Uterus (tissue), 4 donors: ENCODE results near the gene SAYSD1. TPM values are rescaled to one million over a fixed set of nuclear protein-coding genes. Genes with fewer than 3 reads are reported as not detected.
A peak's percentile ranks its signal among the peaks of the same experiment; 100 is the strongest.
"Not testable (repeated sequence)": the region's sequence is repeated elsewhere in the genome, so short reads cannot be mapped to it uniquely, and the experiment has no call there.

Experiments
- DNase-seq, 2 donors: peaks; one replicate each; pipeline ENCODE4 v3.0.0-alpha.2; 2019 to 2020
- H3K27ac ChIP-seq, 2 donors: fragments of 200-600 bp; sonication (generic); 1 replicate in 1 of 2; 2 replicates in 1 of 2; pipeline ENCODE4 v1.5.1; 2016 to 2018
- H3K27me3 ChIP-seq, 2 donors: fragments of 200-600 bp; sonication (generic); one replicate each; pipeline ENCODE4 v1.5.1; 2018 to 2019; ENCODE audit warnings: control low read depth in 1 of 2
- H3K36me3 ChIP-seq, 2 donors: fragments of 200-600 bp; sonication (generic); one replicate each; pipeline ENCODE4 v1.5.1; 2019; ENCODE audit warnings: control low read depth in 1 of 2
- H3K4me1 ChIP-seq, 2 donors: fragments of 200-600 bp; sonication (generic); one replicate each; pipeline ENCODE4 v1.5.1; 2018 to 2019; ENCODE audit warnings: control low read depth in 1 of 2
- H3K4me3 ChIP-seq, 2 donors: fragments of 200-600 bp; sonication (generic); 1 replicate in 1 of 2; 2 replicates in 1 of 2; pipeline ENCODE4 v1.5.1; 2018 to 2019; ENCODE audit warnings: mild to moderate bottlenecking in 1 of 2
- H3K9me3 ChIP-seq, 2 donors: fragments of 200-600 bp; sonication (generic); one replicate each; pipeline ENCODE4 v1.5.1; 2019; ENCODE audit warnings: control low read depth in 1 of 2
- POLR2A ChIP-seq, 2 donors: fragments of 450-650 bp; IDR thresholded peaks; one replicate each; pipeline ENCODE4 v1.6.1; 2016; ENCODE audit warnings: antibody characterized with exemption in 2 of 2, mild to moderate bottlenecking in 1 of 2, moderate library complexity in 1 of 2
- intact Hi-C: fragments of 100-400 bp; cut with DNase I; formaldehyde crosslinking; loops from one replicate; pipeline ENCODE4 v1.15.1; 2023; ENCODE audit warnings: low total_unique reads
- total RNA-seq, 4 donors: library from RNA; depleted of rRNA in 3 of 4; stranded (reverse); fragments of >200 nt in 3 of 4; gene quantifications; one replicate each; pipeline versions ENCODE4 v1.1.0 to v1.2.4, GENCODE V29; 2014 to 2023
- TF ChIP-seq, protein P1 (sequence below), 4 experiments: fragments of 200-600 bp in 2 of 4; fragments of 450-650 bp in 2 of 4; sonication (generic) in 2 of 4; IDR thresholded peaks; one replicate each; pipeline ENCODE4 v1.5.1; 2016 to 2019; ENCODE audit warnings: antibody characterized with exemption in 4 of 4, mild to moderate bottlenecking in 2 of 4, moderate library complexity in 1 of 4
- donor health status: DM: yes; HTN: yes; CAD: no.

SAYSD1 gene
- total RNA-seq, 4 donors from 2014 or later = 10.3 to 34.8 (median 15.9) TPM

DNA sequence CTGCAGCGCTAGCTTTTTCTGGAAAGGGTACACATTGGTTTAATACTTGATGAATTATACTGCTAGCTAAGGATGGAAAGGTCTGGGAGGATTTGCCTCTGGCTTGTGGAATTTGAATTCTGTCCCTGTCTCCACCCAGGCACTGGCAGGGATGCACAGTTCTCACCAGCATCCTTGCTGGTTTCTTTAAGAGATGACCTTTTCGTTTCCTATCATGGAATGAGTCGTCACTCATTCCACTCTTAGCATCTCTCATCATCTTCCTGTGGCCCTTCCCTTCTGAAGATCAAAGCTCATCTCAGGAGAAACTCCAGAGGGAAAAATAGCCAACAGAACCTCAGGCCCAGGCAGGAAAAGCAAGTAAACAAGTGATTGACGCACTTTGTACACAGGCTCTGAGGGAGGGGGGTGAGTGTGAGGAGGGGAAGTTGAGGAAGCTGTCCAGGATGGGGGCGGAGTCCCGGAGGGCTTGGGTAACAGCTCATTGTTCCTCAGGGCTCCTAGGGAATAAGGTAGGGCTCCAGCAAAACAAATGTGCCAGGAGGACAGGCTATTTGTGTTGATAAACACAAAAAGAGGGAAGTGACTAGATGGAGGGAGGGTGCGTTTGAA is 25.7 kb upstream of the SAYSD1 start:
- intact Hi-C loops = no loop called here
- H3K27me3 ChIP-seq = no peaks in the 10 kb centered on the region
- H3K27ac ChIP-seq = no peak overlapping the region
- H3K4me1 ChIP-seq = no peaks in the 10 kb centered on the region
- no peak overlapping the region for H3K4me3 ChIP-seq
- DNase-seq = peak in 1 of 2 donors; percentile 14
- TF ChIP-seq POLR2A (IDR thresholded peaks at IDR 0.05) = no peak
- TF ChIP-seq, protein P1, sequence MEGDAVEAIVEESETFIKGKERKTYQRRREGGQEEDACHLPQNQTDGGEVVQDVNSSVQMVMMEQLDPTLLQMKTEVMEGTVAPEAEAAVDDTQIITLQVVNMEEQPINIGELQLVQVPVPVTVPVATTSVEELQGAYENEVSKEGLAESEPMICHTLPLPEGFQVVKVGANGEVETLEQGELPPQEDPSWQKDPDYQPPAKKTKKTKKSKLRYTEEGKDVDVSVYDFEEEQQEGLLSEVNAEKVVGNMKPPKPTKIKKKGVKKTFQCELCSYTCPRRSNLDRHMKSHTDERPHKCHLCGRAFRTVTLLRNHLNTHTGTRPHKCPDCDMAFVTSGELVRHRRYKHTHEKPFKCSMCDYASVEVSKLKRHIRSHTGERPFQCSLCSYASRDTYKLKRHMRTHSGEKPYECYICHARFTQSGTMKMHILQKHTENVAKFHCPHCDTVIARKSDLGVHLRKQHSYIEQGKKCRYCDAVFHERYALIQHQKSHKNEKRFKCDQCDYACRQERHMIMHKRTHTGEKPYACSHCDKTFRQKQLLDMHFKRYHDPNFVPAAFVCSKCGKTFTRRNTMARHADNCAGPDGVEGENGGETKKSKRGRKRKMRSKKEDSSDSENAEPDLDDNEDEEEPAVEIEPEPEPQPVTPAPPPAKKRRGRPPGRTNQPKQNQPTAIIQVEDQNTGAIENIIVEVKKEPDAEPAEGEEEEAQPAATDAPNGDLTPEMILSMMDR (IDR thresholded peaks at IDR 0.05) = no peak
- no peaks in the 10 kb centered on the region for H3K9me3 ChIP-seq
- H3K36me3 ChIP-seq = no peaks in the 10 kb centered on the region

DNA sequence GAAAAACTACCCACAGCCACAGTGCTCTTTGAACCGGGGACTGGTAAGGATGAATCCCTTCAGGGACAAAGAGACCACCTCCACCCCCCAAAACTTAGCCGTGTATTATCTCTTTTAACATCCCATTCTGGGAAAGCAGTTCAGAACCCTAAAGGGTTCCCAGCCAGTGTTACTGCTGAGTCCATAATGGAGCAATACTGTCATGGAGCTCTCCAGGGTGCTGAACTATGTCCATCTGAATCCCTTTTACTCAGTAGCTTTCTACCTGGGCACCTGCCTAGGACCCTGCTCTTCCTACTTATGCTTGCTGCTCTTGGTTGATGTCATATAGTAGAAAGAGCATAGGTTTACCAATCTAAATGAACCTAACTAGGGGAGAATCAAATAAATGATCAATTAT is 22.3 kb upstream of the SAYSD1 start:
- no peaks in the 10 kb centered on the region for H3K9me3 ChIP-seq
- DNase-seq = no peak
- H3K27ac ChIP-seq = no peak overlapping the region
- no peak overlapping the region for H3K4me3 ChIP-seq
- no peak for TF ChIP-seq POLR2A (IDR thresholded peaks at IDR 0.05)
- TF ChIP-seq, protein P1 (IDR thresholded peaks at IDR 0.05) = no peak
- intact Hi-C loops = no loop called here
- no peaks in the 10 kb centered on the region for H3K36me3 ChIP-seq
- H3K27me3 ChIP-seq = no peaks in the 10 kb centered on the region
- H3K4me1 ChIP-seq = no peaks in the 10 kb centered on the region

GRCh38 chr6:39136207-39136606 is 21.2 kb upstream of the SAYSD1 start:
- DNase-seq, H3K27ac ChIP-seq, H3K4me3 ChIP-seq, H3K27me3 ChIP-seq, intact Hi-C loops, H3K36me3 ChIP-seq, H3K4me1 ChIP-seq, H3K9me3 ChIP-seq: not testable (repeated sequence)

DNA sequence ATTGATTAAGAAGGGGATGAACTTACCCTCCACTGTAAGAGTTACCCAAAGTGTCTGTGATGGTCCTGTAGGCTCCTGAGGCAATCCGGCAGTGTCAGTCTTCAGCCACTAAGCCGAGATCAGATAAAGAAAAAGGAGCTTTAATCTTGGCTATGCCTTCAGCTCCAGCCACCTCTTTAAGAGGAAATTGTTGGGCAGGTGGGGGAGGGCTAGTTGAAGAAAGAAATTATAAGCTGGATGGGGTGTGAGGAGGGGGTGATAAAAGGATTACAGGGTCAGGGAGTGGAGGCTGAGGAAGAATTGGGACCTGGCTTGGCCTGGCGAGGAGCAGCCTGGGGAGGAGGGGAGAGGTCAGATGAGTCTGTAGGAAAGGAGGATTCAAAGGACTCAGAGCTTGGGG is 19.8 kb upstream of the SAYSD1 start:
- H3K27ac ChIP-seq, H3K27me3 ChIP-seq, H3K4me1 ChIP-seq, intact Hi-C loops, H3K4me3 ChIP-seq, H3K36me3 ChIP-seq, H3K9me3 ChIP-seq, DNase-seq: not testable (repeated sequence)

DNA sequence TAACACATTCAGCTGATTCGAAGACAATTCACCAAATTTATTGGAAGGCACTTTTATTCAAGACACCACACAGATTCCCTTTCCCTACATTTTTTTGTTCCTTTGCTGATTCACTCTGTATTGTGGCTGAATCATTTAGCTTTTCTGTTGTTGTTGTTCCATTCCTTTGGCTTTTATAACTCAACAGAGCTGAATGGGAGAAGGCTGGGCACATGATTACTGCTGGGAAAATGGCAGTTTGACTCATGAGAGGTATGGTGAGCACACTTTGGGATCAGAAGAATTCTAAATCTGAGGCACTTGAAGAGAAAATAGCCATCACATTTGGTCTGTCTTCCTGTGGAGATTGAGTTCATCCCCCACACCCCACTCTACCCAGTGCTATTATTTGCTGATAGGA is 15.7 kb upstream of the SAYSD1 start:
- TF ChIP-seq, protein P1 (IDR thresholded peaks at IDR 0.05) = no peak
- no peak for TF ChIP-seq POLR2A (IDR thresholded peaks at IDR 0.05)
- H3K4me3 ChIP-seq = no peak overlapping the region

DNA sequence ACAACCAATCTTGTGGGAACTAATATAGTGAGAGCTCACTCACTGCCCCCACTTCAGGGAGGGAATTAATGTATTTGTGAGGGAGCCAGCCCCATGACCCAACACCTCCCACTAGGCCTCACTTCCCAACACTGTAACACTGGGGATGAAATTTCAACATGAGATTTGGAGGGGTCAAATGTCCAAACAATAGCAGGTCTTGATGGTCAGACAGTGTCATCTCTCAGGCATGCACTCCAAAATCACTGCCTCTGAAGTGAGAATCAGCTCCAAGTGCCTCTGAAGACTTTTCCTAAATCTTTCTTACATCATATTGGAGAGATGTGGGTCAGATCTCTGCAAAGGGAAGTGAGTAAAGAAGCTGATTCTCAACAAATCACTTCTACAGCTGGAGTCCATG is 13.8 kb upstream of the SAYSD1 start:
- DNase-seq = no peak
- Histone ChIP-seq H3K4me3 (no peak overlapping the region), H3K27me3 (no peaks in the 10 kb centered on the region), H3K4me1 (no peaks in the 10 kb centered on the region), H3K36me3 (no peaks in the 10 kb centered on the region), H3K27ac (no peak overlapping the region), H3K9me3 (no peaks in the 10 kb centered on the region)
- intact Hi-C loops = no loop called here
- TF ChIP-seq POLR2A (IDR thresholded peaks at IDR 0.05) = no peak
- TF ChIP-seq, protein P1 (IDR thresholded peaks at IDR 0.05) = no peak

More for the DNA sequence above, 15.7 kb upstream of the SAYSD1 start:
- H3K27me3 ChIP-seq = no peaks in the 10 kb centered on the region
- no peaks in the 10 kb centered on the region for H3K9me3 ChIP-seq
- intact Hi-C loops = no loop called here
- no peaks in the 10 kb centered on the region for H3K4me1 ChIP-seq
- DNase-seq = no peak
- no peaks in the 10 kb centered on the region for H3K36me3 ChIP-seq
- no peak overlapping the region for H3K27ac ChIP-seq
